T-helper 1 cell treated with Interleukin-12 subunit alpha and Interleukin-12 subunit beta and Interleukin-4 antibody, amounts not matched to agents 30 ng/mL and 1 ng/mL, for 36 hours (primary cell): ENCODE results near the gene REG3G. TPM values are rescaled to one million over a fixed set of nuclear protein-coding genes. Genes with fewer than 3 reads are reported as not detected.

Experiments used
- intact Hi-C: fragments of 100-400 bp; cut with micrococcal nuclease; formaldehyde crosslinking; loops from one replicate; pipeline ENCODE4 v1.15.1; 2024
- total RNA-seq: library from RNA; stranded (reverse); gene quantifications from 2 replicates; pipeline ENCODE4 v1.2.3, GENCODE V29; 2022

The REG3G gene
- not detected in 2 replicates for total RNA-seq

- intact Hi-C loops: no loop called here
Measured at GRCh38 chr2:79025421-79025820, at the start of gene REG3G. Gene REG3G (plus strand): TSS chr2:79025702. CDS start chr2:79026094, 392 bp downstream.

- intact Hi-C loops: no loop called here
Measured at GRCh38 chr2:78977661-78978145, 47.8 kb upstream of the REG3G start.

GRCh38 chr2:78978340-78978739 lies 47.2 kb upstream of the REG3G start:
- intact Hi-C loops: no loop called here

- intact Hi-C loops: no loop called here
Measured at GRCh38 chr2:78979380-78980151, 45.9 kb upstream of the REG3G start.

- intact Hi-C loops: no loop called here
Measured at GRCh38 chr2:78980152-78980465, 45.4 kb upstream of the REG3G start.

GRCh38 chr2:78980871-78981270 lies 44.6 kb upstream of the REG3G start:
- intact Hi-C loops: no loop called here

GRCh38 chr2:78982638-78983330 lies 42.7 kb upstream of the REG3G start:
- intact Hi-C loops: no loop called here

GRCh38 chr2:78984386-78984785 lies 41.1 kb upstream of the REG3G start:
- intact Hi-C loops: no loop called here

- intact Hi-C loops: no loop called here
Measured at GRCh38 chr2:78985558-78985957, 39.9 kb upstream of the REG3G start.

- intact Hi-C loops: no loop called here
Measured at GRCh38 chr2:78989051-78989450, 36.5 kb upstream of the REG3G start.

GRCh38 chr2:78992451-78992806 lies 33.1 kb upstream of the REG3G start:
- intact Hi-C loops: no loop called here

- intact Hi-C loops: no loop called here
Measured at GRCh38 chr2:78992807-78993517, 32.5 kb upstream of the REG3G start.

GRCh38 chr2:78993518-78994148 lies 31.9 kb upstream of the REG3G start:
- intact Hi-C loops: no loop called here

- intact Hi-C loops: no loop called here
Measured at GRCh38 chr2:78994789-78995188, 30.7 kb upstream of the REG3G start.

GRCh38 chr2:78999406-78999805 lies 26.1 kb upstream of the REG3G start:
- intact Hi-C loops: no loop called here

- intact Hi-C loops: no loop called here
Measured at GRCh38 chr2:79000008-79000576, 25.4 kb upstream of the REG3G start.

GRCh38 chr2:79001285-79001684 lies 24.2 kb upstream of the REG3G start:
- intact Hi-C loops: no loop called here

GRCh38 chr2:79004680-79005079 lies 20.8 kb upstream of the REG3G start:
- intact Hi-C loops: no loop called here

- intact Hi-C loops: no loop called here
Measured at GRCh38 chr2:79005216-79005615, 20.3 kb upstream of the REG3G start.

GRCh38 chr2:79009388-79009787 lies 16.1 kb upstream of the REG3G start:
- intact Hi-C loops: no loop called here

GRCh38 chr2:79011496-79011895 lies 14.0 kb upstream of the REG3G start:
- intact Hi-C loops: no loop called here
